Middle frontal gyrus (tissue), 1 donor: ENCODE results near the gene MBP.
A peak's percentile ranks its signal among the peaks of the same experiment; 100 is the strongest.

Experiments
- DNase-seq: peaks from one replicate; pipeline ENCODE4 v3.0.0-alpha.2; 2015; ENCODE audit warnings: low spot score; ENCODE audit errors: extremely low spot score

MBP gene

DNA sequence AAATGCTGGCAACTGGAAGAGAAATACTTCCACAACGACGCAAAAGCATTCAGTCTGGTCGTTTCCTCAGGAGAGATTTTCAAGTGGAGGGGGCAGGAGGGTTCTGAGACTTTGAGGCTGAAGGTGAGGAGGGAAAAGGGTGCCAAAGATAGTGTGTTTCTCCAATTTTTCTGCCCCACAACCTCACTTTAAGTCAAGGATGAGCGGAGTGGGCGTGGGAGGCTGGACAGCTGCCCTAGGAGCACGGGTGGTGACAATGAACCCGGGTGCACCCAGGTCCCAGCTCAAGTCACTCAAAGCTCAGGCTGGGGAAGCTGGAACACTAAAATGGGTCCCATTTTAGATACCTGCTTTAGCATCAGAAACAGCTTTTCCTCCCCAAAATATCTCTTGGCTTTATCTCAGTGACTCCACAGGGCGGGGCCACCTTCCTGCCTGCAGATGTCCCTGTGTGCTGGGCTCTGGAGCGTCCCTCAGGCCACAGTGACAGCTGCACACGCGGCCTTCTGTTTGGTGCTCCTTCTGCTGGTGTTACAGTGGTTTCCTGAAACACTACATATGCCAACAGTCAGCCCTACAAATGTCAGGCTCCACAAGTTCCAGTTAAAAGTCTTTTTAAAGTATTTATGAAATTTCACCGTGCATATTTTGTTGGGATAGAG, 1.4 kb upstream of the MBP start:
- no peak for DNase-seq

DNA sequence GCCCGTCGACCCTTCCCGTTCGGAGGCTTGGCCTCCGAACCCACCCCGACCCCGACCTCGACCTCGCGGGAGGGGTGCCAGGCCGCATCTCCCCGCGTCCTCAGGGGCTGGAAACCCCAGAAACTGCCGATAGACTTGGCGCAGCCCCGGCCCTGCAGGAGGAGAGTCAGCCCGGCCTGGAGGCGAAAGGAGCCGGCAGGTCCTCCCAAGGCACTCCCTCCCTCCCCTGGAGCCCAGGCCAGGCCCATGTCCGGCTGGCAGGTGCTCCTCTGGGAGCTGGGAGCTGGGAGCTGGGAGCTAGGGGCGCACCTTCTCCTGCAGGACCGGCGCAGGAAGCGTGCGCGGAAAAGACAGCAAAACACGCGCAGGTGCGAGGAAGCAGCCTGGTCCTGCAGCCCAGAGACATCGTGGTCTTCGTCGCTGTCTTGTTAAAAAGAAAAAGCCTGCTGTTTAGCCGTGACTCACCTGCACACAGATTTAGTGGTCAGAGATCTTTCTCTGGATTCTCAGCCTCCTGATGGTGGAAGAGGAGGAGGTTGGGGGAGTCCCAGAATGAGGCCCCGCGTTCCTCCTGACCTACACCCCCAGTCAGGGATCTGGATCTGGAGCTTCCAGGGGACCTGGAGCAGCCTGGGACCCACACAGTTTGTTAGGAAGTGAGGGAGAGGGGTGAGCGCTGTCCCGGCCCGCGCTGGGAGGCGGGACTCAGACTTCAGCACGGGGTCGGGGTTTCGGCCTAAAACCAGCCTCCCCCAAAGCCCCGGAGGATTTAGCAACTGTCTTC, 660 bp upstream of the MBP start:
- DNase-seq = no peak

DNA sequence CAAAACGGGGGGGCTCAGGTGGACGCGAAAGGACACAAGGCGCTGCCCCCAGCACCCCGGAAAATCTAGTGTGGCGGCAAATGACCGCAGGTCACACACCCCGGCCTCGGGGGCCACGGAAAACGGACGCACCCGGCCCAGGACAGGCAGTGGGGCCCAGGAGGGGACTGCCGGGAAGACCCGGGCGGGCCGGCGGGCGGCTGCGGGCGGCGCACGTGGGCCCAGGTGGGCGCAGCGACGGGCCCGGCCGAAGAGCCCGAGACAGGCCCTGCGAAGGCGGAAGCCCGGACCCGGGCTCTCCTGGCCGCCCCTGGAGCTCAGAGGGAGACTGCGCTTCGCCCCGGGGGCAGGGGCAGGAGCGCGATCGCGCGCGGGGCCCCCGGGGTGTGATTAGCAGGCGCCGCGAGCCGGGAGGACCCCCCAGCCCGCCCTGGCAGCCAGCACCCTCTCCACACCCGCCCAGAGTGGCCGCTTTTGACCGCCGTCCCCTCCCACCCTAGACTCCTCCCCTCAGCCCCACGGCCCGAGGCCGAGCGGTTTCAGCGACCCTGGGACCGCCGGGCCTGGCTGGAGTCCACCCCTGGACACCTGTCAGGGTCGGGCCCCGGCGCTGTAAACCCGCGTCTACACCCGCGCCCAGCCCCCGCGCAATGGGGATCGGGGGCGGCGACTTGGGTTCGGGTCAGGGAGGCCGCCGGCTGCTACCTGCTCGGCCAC, 773 bp downstream of the MBP start:
- DNase-seq = no peak

DNA sequence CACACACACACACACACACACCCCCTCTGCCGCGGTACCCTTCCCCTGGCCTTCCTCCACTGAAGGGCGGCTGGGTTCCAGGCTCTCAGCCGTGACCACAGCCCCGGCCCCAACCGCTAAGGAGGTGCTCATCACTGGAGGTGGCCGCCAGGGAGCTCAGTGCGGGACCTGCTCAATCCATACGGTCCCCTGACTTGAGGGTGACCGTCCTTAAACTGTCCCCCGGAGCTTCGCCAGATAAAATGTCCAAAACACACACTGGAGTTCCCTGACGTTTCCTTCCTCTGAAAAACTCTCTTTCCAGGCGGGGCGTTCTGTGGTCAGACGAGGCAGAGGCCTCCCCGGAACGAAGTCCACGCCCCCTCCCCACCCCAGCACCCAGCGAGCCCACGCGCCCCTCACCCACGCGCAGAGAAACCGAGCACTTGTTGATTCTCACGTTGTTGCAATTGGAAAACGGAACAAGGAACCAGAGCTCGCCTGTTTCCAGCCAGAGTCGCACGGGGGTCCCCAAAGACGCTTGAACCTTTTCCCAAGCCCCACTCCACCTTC, 1.4 kb downstream of the MBP start:
- no peak for DNase-seq

DNA sequence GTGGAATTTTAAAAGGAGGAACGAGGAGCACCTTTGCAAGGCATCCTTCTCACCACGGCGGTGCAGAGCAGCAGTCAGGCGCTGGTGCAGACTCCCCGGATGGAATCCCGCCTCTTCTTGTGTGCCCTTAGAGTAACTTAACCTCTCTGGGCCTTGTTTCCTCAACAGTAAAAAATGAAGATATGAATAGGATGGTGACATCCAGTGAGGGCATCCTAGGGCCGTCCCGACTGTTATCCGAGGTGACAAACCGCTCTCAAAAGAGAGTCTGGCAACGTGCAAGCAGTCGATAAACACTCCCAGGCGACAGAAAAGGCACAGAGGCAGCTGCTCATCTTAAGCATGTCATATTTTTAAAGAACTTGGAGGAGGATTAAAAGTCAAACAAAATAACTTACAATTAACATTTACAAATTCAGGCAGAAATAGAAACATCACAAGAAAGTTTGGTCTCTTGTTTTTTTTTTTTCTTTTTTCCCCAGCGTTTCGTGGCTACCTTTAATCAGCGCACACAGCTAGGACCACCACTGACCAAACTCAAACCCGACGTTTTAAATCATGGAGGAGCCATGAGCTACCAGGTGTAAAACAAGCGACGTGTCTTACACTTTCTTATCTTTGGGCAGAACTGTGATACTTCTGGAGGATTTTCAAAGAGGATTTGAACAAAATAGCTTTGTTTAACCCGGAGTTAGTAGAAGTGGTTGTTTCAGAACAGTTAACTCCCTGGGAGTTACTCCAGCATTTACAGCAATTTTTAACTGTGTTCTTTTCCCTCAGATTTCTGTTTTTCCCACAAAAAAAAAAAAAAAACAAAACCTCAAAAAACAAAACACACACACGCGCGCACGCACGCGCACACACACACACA, 2.1 kb downstream of the MBP start:
- no peak for DNase-seq

DNA sequence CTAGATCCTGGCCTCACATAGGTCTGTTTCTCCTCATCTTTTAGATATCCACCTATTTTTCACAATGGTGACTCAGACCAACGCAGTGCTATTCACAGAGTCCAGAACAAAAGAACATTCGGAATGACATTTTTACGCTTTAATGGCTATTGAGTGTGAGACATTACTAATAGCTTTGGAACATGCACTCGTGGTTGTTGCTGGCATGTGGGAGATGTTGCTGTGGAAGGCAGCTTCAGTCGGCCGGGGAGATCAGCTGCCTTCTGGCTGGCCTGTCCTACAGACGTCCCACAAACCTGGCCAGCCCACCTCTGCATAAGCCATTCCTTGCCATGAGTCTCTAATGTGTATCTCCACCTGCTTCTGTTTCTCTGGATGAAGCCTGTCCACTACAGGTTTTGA, 3.4 kb downstream of the MBP start:
- no peak for DNase-seq

DNA sequence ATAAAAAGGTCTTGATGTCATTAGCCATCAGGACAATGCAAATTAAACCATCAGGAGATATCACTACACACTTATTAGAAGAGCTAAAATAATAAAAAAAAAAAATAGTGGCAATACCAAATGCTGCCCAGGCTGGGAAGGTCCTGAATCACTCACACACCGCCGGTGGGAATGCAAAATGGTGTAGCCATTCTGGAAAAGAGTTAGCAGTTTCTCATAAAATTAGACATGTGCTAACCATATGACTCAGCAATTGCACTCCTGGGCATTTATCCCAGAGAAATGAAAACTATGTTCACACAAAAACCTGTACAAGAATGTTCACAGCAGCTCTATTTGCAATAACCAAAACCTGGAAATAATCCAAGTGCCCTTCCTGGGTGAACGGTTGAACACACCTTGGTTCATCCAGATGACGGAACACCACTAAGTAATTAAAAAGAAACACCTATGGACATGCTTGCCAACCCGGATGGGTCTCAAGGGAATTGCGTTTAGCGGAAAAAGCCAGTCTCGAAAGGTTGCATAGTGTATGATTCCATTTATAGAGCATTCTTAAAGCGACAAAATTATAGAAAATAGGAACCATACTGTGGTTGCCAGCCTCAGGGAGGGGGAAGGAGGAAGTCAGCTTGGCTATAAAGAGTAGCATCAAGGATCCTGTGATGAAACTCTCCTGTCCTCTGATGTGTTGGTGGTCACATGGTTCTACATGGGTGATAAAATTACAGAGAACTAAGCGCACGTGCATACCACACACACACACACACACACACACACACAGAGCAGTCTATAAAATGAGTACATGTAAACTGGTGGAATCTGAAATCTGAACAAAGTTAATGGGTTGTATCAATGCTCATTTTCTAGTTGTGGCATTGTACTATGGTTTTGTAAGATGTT, 4.6 kb downstream of the MBP start:
- peak; percentile 22 for DNase-seq

DNA sequence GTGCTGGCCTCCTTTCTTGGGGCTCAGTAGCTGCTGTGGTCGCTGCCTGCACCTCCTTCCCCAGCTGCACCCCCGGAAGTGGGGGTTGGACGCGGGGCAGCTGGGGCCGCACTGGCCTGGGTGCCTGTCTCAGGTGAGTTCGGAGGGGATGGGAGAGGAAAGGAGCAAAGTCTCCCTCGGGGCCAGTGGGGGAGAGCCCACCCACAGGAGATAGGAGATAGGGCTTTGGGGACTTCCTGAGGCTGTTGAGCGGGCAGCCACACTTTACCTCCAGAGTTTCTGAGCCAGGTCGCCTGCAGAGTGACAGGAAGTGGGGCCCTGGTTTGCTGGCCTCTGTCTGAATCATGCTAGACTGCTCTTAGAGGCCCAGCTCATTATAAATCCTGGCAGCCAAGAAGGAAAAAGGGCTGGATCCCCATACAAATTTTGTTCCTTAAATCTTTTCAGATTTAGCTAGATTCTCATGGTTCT, 8.1 kb downstream of the MBP start:
- no peak for DNase-seq

DNA sequence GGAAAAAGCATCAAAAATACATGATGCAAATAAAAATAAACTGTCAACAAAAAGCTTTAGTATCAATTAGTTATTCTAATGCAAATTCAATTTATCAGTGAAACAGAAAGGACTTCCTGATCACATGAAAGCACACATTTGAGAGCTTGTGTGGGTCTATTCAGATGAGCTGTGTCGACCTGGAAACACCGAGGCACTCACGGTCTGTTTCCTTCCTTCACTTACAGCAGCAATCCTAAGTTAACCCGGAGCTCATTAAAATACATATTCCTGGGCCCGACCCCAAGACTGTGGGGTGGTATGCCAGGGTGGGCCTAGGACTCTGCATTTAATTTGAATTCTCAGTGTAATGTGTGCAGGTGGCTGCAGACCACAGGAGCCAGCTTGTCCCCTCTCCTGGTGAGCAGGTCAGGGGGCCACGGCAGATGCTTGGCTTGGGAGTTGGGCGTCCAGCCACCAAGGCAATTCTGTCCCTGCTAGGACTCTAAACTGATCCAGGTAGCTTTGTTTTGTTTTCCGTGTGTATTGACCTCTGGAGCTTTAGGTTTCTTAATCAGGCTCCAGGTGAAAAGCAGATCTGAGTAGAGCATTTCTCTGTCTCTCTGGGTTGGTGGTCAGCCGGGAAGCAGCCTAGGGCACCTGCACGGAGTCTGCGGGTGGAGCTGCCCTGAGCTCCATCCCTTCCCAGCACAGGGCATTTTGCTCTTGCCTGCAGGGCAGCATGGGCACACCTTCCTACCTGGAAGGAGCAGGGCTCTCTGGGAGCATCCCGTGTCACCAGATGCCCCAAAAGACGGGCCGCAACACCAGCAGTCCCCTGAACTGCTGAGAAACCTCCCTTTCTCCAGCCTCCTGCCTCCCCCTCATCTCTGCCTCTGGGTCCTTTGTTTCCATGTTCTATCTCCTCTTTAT, 9.0 kb downstream of the MBP start:
- DNase-seq = no peak

DNA sequence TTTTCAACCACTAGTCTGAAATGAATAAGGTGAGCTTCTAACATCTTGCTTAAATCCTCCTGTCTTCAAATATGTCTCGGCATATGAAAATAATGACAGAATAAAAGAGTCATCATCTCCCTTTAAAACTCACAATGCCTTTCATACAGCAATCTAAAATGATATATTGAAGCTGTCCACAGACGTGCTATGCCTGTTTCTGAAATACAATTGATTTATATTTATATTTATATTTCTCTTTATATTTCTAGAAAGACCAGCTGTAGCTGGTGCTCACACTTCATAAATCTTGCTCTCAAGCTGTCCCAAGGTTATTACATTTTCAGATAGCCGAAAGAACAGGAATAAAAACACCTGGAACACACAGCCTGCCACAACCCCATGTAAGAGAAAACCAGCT, 11.1 kb downstream of the MBP start:
- no peak for DNase-seq

DNA sequence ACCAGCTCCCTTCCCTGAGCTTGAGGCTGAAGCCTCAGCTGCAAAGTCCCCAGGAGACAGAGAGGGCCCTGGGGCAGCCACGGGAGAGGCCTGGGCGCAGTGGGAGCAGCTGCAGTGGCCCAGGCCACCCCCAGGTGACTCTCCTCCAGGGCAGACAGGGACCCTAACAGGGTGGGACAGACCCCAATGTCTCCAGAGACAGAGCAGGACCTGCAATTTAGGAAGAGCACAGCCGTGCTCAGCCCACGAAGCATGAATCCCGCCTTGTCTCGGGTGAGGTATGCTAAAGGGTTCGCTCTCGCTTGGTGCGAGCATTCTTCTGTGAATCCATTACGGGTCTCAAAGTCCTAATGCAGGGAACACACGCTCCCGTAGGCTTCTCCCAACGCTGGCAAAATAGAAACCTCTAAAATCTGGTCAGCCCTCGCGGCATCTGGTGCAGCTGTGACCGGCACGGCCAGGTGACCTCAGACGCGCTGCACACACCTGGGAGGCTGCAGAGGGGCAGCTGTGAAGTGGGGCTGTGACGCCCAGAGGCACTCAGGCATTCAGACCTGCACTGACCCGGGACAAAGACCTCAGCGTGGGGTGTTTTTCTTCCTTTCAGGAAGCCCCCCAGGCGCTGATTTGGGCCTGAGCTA, 12.6 kb downstream of the MBP start:
- DNase-seq = no peak

DNA sequence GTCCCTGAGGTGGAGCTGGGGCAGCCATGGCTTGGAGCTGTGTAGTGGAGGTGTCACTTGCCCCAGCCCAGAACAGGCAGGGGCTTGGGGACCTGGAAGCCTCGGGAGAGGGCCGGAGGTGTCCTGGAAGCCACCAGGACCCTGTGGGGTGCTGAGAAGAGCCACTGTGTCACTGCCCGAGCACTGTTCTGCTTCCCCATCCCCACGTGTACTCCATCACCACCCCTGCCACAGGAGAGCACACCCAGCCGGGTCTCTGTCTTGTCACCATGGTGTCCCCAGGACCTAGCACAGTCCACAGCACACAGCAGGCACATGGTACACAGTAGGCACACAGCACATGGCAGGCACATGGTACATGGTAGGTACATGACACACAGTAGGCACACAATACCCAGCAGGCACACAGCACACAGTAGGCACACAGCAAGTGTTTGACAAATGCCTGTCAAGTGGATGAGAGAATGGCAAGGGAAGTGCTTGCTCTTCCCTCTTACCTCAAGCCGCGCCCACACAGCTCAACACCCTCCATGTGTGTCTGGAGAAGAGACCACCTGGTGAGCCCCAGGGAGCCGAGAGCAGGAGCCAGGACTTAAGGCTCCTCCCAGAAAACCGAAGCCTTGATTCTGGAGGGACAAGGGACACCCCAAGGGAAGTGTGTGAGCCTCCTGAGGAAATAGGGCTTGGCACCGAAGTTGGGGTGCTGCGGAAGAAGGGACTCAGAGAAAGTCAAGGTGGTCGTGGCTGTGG, 13.3 kb downstream of the MBP start:
- no peak for DNase-seq

DNA sequence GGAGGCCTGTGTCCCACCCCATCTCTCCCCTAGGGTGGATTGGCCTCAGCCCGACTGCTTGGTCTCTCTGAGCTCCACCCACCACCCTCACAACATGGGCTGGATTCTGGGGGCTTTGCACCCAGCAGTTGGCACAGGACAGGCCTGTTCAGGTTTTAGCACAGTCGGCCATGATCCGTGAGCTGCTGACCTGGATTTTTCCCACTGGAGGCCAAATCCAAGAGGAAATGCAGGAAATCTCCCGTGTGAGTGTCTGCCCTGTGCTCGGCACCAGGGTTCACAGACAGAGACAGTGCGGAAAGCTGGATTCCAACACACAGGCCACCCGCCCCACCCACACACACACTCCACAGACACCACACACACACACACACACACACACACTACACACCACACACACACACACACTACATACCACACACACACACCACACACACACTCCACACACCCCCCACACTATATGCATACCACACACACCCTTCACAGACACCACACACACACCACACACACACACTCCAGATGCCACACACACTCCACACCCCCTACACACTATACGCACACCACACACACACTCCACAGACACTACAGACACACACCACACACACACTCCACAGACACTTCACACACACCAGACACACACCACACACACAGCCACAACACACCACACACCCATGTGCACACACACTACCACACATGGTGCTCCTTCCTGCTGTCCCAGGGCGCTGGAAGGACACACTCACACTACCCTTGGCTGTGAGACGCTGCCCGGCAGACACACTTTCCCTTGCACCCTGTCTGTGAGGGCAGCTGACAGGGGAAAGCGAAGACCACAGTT, 14.1 kb downstream of the MBP start:
- no peak for DNase-seq

DNA sequence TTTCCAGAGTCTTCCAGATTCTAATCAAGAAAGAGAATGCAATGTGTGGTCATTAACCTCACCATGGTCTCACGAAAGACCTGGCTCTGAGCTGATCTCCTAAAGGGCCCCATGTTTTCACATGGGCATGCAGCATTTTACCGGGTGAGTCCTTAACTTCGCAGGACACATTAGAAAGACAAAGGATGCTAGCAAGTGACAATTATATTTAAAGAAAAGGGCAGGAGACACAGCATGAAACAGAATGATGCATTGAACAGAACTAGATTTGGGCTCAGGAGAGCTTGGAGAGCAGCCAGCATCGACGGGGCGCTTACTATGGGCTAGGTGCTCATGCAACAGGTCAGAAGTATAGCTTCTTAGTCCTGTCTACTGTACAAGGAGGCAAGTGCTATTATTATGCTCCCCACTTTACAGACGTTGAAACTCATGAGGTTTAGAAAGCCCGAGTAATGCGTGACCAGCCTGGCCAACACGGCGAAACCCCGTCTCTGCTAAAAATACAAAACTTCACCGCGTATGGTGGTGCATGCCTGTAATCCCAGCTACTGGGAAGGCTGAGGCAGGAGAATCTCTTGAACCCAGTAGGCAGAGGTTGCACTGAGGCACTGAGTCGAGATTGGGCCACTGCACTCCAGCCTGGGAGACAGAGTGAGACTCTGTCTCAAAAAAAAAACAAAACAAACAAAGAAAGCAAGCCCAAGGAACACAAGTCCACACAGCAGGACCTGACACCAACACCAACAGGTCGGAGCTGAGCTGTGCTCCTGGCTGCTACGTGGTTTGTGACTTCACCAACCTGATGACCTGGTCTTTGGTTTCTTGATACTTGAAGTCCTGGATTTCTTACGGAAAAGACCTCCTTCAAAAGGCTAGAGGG, 16.1 kb downstream of the MBP start:
- DNase-seq = no peak

DNA sequence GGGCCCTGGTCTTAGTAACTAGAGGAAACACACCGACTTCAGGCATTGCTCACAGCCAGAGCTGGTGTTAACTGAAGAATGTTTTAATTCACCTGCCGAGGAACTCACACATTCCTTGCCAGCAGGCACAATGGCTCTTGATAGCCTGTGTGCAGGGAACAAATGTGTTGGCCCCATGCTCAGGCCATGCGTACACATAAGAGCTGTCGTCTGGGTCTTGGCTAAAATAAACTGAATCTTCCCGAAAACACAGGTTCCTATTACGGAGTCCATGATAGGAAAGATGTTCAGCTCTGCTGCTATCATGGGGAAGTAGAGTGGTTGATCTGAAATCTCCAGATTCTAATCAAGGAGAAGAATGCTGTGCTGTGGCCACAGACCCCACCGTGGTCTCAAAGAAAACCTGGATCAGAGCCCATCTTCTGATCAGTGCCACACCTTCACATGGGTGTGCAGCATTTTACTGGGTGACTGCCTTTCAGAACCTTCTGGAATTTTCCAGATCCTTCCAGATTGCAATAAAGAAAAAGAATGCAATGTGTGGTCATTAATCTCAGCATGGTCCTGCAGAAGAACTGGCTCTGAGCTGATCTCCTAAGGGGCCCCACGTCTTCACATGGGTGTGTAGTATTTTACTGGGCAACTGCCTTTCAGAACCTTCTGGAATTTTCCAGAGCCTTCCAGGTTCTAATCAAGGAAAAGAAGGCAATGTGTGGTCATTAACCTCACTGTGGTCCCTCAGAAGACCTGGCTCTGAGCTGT, 17.2 kb downstream of the MBP start:
- DNase-seq = no peak
